ENCODE data around the gene RPL39. TPM values are rescaled to one million over a fixed set of nuclear protein-coding genes. Genes with fewer than 3 reads are reported as not detected.
A peak's percentile ranks its signal among the peaks of the same experiment; 100 is the strongest.
"Not testable (repeated sequence)": the region's sequence is repeated elsewhere in the genome, so short reads cannot be mapped to it uniquely, and the experiment has no call there.

RPL39 gene
- total and polyA plus RNA-seq, 9 donors = 2,943 to 6,022 (median 3,428) TPM

DNA sequence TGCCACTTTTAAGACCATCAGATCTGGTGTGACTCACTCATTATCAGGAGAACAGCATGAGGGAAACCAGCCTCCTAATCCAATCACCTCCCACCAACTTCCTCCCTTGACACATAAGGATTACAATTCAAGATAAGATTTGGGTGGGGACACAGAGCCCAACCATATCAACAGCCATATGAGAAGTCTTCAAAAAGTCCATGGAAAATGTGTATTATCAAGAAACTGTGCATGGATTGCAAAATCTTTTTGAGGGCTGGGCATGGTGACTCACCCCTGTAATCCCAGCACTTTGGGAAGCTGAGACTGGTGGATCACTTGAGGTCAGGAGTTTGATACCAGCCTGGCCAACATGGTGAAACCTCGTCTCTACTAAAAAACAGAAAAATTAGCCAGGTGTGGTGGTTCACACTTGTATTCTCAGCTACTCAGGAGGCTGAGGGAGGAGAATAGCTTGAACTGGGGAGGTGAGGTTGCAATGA is 17.8 kb upstream of the RPL39 start:
- H3K27me3 ChIP-seq (ENCODE audit: control insufficient read depth, insufficient read depth, low read length) = no peaks in the 10 kb centered on the region
- H3K9me3 ChIP-seq (replicated peaks; ENCODE audit: control insufficient read depth, low read depth, low read length) = no peaks in the 10 kb centered on the region
- H3K4me3 ChIP-seq (ENCODE audit: low read length) = no peak overlapping the region
- no CpG with 5 or more reads among the region's 1 CpG for WGBS (ENCODE audit: insufficient coverage)
- H3K36me3 ChIP-seq (ENCODE audit: control insufficient read depth, insufficient read depth, low read length) = no peaks in the 10 kb centered on the region
- DNase-seq = no peak
- no peaks in the 10 kb centered on the region for H3K4me1 ChIP-seq (ENCODE audit: control insufficient read depth, insufficient read depth, low read length)
- no peak overlapping the region for H3K27ac ChIP-seq (ENCODE audit: low read length)

DNA sequence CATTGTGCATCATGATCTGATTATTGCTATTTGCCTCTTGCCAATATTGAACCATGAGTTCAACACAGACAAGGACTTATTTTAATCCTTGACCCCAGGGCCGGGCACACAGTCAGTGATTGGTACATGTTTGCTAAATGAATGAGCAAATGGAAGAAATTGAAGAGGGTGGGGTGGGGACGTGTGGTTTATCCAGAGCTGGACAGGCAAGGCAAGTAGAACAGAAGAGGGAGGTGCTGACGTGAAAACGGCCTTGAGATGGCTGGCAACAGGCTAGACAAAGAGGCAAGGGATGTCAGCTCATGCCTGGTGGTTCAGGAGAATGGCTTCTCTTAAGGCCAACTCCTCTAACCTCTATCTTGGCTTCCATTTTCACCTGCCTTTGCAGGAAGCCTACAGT is 17.0 kb upstream of the RPL39 start:
- H3K27ac ChIP-seq (ENCODE audit: low read length); H3K9me3 ChIP-seq (replicated peaks; ENCODE audit: control insufficient read depth, low read depth, low read length); H3K27me3 ChIP-seq (ENCODE audit: control insufficient read depth, insufficient read depth, low read length); H3K36me3 ChIP-seq (ENCODE audit: control insufficient read depth, insufficient read depth, low read length); H3K4me1 ChIP-seq (ENCODE audit: control insufficient read depth, insufficient read depth, low read length); H3K4me3 ChIP-seq (ENCODE audit: low read length); DNase-seq: not testable (repeated sequence)
- WGBS (ENCODE audit: insufficient coverage) = no CpG with 5 or more reads among the region's 4 CpGs

DNA sequence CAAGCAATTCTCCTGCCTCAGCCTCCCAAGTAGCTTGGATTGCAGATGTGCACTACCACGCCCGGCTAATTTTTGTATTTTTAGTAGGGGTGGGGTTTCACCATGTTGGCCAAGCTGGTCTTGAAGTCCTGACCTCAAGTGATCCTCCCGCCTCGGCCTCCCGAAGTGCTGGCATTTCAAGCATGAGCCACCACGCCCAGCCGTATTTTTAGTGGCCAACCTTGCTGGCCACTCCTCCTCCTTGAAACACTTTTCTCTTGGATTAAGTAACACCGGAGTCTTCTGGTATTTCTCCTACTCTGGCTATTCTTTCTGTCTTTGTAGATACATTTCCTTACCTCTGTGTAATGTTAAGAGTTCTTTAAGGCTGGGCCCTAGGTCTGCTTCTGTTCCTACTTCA is 11.1 kb upstream of the RPL39 start:
- no peak overlapping the region for H3K4me3 ChIP-seq (ENCODE audit: low read length)
- H3K4me1 ChIP-seq (ENCODE audit: control insufficient read depth, insufficient read depth, low read length) = no peaks in the 10 kb centered on the region
- H3K36me3 ChIP-seq (ENCODE audit: control insufficient read depth, insufficient read depth, low read length) = no peaks in the 10 kb centered on the region
- no peak for DNase-seq
- no peaks in the 10 kb centered on the region for H3K27me3 ChIP-seq (ENCODE audit: control insufficient read depth, insufficient read depth, low read length)
- H3K9me3 ChIP-seq (replicated peaks; ENCODE audit: control insufficient read depth, low read depth, low read length) = no peaks in the 10 kb centered on the region
- no peak overlapping the region for H3K27ac ChIP-seq (ENCODE audit: low read length)
- WGBS (ENCODE audit: insufficient coverage) = 88% methylated on average over 7 of the region's 8 CpGs

DNA sequence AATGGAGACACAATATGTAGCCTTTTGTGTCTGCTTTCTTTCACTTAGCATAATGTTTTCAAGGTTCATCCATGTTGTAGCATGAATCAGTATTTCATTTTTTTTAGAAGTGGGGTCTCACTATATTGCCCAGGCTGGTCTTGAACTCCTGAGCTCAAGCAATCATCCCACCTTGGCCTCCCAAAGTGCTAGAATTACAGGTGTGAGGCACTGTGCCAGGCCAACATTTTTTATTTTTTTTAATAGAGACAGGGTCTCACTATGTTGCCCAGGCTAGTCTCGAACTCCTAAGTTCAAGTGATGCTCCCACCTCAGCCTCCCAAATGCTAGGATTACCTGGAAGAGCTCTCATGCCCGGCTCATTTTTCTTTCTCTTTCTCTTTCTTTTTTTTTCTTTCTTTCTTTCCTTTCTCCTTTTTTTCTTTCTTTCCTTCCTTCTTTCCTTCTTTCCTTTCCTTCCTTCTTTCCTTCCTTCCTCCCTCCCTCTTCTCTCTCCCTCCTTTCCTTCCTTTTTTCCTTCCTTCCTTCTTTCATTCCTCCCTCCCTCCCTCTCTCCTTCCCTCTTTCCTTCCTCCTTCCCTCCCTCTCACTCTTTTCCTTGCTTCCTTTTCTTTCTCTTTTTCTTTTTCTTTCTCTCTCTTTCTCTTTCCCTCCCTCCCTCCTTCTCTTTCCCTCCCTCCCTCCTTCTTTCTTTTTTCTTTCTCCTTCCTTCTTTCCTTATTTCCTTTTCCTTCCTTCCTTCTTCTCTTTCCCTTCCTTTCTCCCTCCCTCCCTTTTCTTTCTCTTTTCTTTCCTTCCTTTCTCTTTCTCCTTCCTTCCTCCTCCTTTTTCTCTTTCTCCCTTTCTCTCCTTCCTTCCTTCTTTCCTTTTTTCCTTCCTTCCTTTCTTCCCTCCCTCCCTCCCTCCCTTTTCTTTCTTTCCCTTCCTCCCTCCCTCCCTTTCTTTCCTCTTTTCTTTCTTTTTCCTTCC is 10.1 kb upstream of the RPL39 start:
- no peak overlapping the region for H3K27ac ChIP-seq (ENCODE audit: low read length)
- no peaks in the 10 kb centered on the region for H3K9me3 ChIP-seq (replicated peaks; ENCODE audit: control insufficient read depth, low read depth, low read length)
- no peaks in the 10 kb centered on the region for H3K27me3 ChIP-seq (ENCODE audit: control insufficient read depth, insufficient read depth, low read length)
- no peak overlapping the region for H3K4me3 ChIP-seq (ENCODE audit: low read length)
- no peaks in the 10 kb centered on the region for H3K4me1 ChIP-seq (ENCODE audit: control insufficient read depth, insufficient read depth, low read length)
- DNase-seq = no peak
- no peaks in the 10 kb centered on the region for H3K36me3 ChIP-seq (ENCODE audit: control insufficient read depth, insufficient read depth, low read length)
- WGBS (ENCODE audit: insufficient coverage) = 92% methylated on average over 2 of the region's 2 CpGs

DNA sequence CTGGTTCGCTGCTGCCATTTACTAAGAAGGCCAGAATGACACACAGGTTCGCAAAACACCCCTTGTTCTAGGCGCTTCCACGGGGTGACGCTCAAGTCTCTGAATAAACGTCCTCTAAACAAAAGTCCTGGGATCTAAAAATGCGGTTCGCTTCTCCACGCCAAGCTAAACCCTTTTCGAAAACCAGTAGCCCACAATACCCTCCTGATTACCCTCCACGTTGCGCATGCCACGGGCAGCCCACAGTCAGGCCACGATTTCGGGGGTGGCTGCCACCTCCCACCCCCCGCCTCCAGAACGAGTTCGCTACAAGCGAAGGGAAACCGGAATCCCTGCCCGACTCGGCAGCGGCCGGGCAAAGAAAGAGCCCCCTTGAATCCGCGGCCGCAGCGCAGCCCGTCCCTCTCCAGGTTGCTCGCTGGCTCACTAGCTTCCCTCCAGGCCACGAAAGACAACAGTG is 423 bp downstream of the RPL39 start:
- Histone ChIP-seq H3K4me3 (ENCODE audit: low read length) (peak overlapping the region; percentile 86), H3K4me1 (ENCODE audit: control insufficient read depth, insufficient read depth, low read length) (peaks cover 17% of the 10 kb centered on the region), H3K9me3 (replicated peaks; ENCODE audit: control insufficient read depth, low read depth, low read length) (no peaks in the 10 kb centered on the region), H3K27ac (ENCODE audit: low read length) (peak overlapping the region; percentile 100), H3K36me3 (ENCODE audit: control insufficient read depth, insufficient read depth, low read length) (peaks cover 22% of the 10 kb centered on the region), H3K27me3 (ENCODE audit: control insufficient read depth, insufficient read depth, low read length) (no peaks in the 10 kb centered on the region)
- DNase-seq = peak; percentile 69
- WGBS (ENCODE audit: insufficient coverage) = 41% methylated on average over 31 of the region's 31 CpGs

DNA sequence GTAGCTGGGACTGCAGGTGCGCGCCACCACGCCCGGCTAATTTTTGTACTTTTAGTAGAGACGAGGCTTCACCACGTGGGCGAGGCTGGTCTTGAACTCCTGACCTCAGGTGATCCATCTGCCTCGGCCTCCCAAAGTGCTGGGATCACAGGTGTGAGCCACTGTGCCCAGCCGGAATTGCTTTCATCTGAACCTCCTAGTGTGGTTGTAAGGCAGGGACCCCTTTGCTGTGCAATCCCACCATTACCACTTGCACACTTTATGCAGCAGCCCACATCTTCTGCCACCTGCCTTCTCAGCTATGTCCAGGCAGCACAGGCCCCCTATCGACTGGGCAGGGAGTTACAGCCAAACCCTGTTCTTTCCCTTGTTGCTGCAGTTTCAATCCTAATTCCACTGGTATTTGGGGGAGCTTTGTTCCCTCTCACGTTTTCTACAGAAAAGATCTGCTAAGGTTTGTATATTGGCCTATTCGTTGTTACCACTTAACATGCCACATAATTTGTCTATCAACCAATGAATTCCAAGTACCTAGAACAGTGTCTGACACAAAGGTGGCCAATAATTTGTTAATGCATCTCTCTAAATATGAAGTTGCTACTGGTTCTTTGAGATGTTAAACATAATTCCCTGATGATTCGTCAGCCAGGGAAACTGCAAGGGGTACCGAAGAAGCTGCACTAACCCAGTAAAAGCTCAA is 6.5 kb downstream of the RPL39 start:
- H3K27me3 ChIP-seq (ENCODE audit: control insufficient read depth, insufficient read depth, low read length) = no peaks in the 10 kb centered on the region
- peaks cover 39% of the 10 kb centered on the region for H3K36me3 ChIP-seq (ENCODE audit: control insufficient read depth, insufficient read depth, low read length)
- H3K27ac ChIP-seq (ENCODE audit: low read length) = no peak overlapping the region
- DNase-seq = no peak
- no peaks in the 10 kb centered on the region for H3K9me3 ChIP-seq (replicated peaks; ENCODE audit: control insufficient read depth, low read depth, low read length)
- peaks cover 14% of the 10 kb centered on the region for H3K4me1 ChIP-seq (ENCODE audit: control insufficient read depth, insufficient read depth, low read length)
- 89% methylated on average over 8 of the region's 14 CpGs for WGBS (ENCODE audit: insufficient coverage)
- no peak overlapping the region for H3K4me3 ChIP-seq (ENCODE audit: low read length)

DNA sequence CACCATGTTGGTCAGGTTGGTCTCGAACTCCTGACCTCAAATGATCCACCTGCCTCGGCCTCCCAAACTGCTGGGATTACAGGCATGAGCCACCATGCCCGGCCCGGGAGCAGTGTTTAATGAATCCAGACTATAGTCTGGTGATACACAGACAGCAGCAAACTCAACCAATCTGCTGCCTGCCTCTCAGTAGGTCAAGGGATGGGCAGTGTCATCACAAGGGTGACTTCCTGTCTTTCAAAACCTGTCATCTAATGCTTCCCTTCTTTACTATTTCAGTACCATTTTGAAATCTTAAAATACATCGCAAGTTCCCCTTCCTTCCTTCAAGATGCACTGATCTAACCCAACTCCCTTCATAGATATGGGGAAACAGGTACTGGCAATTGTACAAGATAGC is 8.4 kb downstream of the RPL39 start:
- no peak overlapping the region for H3K27ac ChIP-seq (ENCODE audit: low read length)
- H3K4me1 ChIP-seq (ENCODE audit: control insufficient read depth, insufficient read depth, low read length) = peaks cover 3% of the 10 kb centered on the region
- no peaks in the 10 kb centered on the region for H3K9me3 ChIP-seq (replicated peaks; ENCODE audit: control insufficient read depth, low read depth, low read length)
- peaks cover 29% of the 10 kb centered on the region for H3K36me3 ChIP-seq (ENCODE audit: control insufficient read depth, insufficient read depth, low read length)
- DNase-seq = no peak
- no peak overlapping the region for H3K4me3 ChIP-seq (ENCODE audit: low read length)
- H3K27me3 ChIP-seq (ENCODE audit: control insufficient read depth, insufficient read depth, low read length) = no peaks in the 10 kb centered on the region
- WGBS (ENCODE audit: insufficient coverage) = 76% methylated on average over 4 of the region's 5 CpGs

DNA sequence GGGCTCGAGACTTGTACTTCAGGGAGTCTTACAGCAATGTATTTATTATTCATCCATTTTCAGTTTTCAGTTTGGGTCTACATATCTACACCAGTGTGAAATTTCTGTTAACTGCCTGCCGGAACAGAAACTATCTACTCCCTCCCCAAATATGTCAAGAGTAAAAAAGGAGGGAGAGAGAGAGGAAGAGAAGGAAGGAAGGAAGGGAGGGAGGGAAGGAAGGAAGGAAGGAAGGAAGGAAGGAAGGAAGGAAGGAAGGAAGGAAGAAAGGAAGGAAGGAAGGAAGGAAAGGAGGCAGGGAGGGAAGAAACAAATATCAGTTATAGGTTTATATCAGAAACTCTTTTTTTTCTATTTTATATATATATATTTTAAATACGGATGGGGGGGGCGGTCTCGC is 12.6 kb downstream of the RPL39 start:
- 80% methylated on average over 1 of the region's 5 CpGs for WGBS (ENCODE audit: insufficient coverage)
- H3K9me3 ChIP-seq (replicated peaks; ENCODE audit: control insufficient read depth, low read depth, low read length) = no peaks in the 10 kb centered on the region
- no peak for DNase-seq
- no peaks in the 10 kb centered on the region for H3K4me1 ChIP-seq (ENCODE audit: control insufficient read depth, insufficient read depth, low read length)
- no peaks in the 10 kb centered on the region for H3K27me3 ChIP-seq (ENCODE audit: control insufficient read depth, insufficient read depth, low read length)
- peaks cover 5% of the 10 kb centered on the region for H3K36me3 ChIP-seq (ENCODE audit: control insufficient read depth, insufficient read depth, low read length)
- H3K27ac ChIP-seq (ENCODE audit: low read length) = no peak overlapping the region
- H3K4me3 ChIP-seq (ENCODE audit: low read length) = no peak overlapping the region

DNA sequence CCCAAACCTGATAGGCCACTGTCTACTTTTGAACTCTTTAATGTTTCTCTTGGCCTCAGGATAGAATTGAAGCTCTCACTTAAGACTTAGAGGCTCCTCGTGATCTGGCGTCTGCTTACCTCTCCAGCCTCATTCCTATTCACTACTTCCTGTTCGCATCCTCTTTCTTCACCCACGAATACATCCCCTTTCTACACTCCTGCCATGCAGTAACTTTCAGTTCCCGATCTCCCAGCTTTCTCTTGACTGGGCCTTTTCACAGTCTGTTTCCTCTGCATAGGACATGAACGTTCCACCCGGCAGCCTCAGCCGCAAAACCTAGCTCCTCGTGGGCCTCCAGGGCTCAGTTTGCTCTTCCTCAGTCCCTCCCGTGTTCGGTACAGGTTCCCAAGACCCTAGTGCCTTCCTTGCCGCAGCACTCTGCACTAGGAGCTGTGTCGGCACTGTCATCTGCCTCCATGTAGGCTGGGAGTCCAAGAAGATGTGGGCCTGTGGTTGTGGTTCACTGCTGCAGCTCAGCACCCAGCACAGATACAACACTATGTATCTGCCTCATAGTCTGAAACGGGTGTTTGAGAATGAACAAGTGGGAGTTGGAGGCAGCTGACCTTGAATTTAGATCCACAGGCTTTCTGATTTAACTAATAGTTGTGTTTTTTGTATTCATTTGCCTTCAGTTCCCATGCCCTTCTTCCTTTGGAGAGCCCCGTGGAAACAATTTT is 15.8 kb downstream of the RPL39 start:
- Histone ChIP-seq H3K36me3 (ENCODE audit: control insufficient read depth, insufficient read depth, low read length) (no peaks in the 10 kb centered on the region), H3K4me1 (ENCODE audit: control insufficient read depth, insufficient read depth, low read length) (no peaks in the 10 kb centered on the region), H3K4me3 (ENCODE audit: low read length) (no peak overlapping the region), H3K9me3 (replicated peaks; ENCODE audit: control insufficient read depth, low read depth, low read length) (no peaks in the 10 kb centered on the region), H3K27ac (ENCODE audit: low read length) (no peak overlapping the region), H3K27me3 (ENCODE audit: control insufficient read depth, insufficient read depth, low read length) (no peaks in the 10 kb centered on the region)
- DNase-seq = peak; percentile 51
- WGBS (ENCODE audit: insufficient coverage) = 75% methylated on average over 12 of the region's 15 CpGs

DNA sequence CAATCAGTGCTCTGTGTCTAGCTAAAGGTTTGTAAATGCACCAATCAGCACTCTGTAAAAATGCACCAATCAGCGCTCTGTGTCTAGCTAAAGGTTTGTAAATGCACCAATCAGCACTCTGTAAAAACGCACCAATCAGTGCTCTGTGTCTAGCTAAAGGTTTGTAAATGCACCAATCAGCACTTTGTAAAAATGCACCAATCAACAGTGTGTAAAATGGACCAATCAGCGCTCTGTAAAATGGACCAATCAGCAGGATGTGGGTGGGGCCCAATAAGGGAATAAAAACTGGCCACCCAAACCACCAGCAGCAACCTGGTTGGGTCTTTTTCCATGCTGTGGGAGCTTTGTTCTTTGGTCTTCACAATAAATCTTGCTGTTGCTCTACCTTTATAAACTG is 22.0 kb downstream of the RPL39 start:
- WGBS (ENCODE audit: insufficient coverage) = no CpG with 5 or more reads among the region's 3 CpGs

More for the DNA sequence above, 22.0 kb downstream of the RPL39 start:
- not testable (repeated sequence) for H3K36me3 ChIP-seq (ENCODE audit: control insufficient read depth, insufficient read depth, low read length); H3K27ac ChIP-seq (ENCODE audit: low read length); DNase-seq; H3K9me3 ChIP-seq (replicated peaks; ENCODE audit: control insufficient read depth, low read depth, low read length); H3K4me3 ChIP-seq (ENCODE audit: low read length); H3K4me1 ChIP-seq (ENCODE audit: control insufficient read depth, insufficient read depth, low read length); H3K27me3 ChIP-seq (ENCODE audit: control insufficient read depth, insufficient read depth, low read length)
